Erythroblast (primary cell): ENCODE results near the gene ADARB2.
A peak's percentile ranks its signal among the peaks of the same experiment; 100 is the strongest.

Experiments
- DNase-seq, 2 experiments: peaks; one replicate each; lab custom pipeline; 2025; lab: John Stamatoyannopoulos, UW
- GATA1 ChIP-seq: IDR thresholded peaks from 2 replicates; pipeline ENCODE4 v1.6.1; 2011; ENCODE audit warnings: low read depth, mild to moderate bottlenecking, control low read depth, low read length, moderate library complexity
- POLR2A ChIP-seq: IDR thresholded peaks from 2 replicates; pipeline ENCODE4 v1.6.1; 2011; ENCODE audit warnings: mild to moderate bottlenecking, low read length

ADARB2 gene

DNA sequence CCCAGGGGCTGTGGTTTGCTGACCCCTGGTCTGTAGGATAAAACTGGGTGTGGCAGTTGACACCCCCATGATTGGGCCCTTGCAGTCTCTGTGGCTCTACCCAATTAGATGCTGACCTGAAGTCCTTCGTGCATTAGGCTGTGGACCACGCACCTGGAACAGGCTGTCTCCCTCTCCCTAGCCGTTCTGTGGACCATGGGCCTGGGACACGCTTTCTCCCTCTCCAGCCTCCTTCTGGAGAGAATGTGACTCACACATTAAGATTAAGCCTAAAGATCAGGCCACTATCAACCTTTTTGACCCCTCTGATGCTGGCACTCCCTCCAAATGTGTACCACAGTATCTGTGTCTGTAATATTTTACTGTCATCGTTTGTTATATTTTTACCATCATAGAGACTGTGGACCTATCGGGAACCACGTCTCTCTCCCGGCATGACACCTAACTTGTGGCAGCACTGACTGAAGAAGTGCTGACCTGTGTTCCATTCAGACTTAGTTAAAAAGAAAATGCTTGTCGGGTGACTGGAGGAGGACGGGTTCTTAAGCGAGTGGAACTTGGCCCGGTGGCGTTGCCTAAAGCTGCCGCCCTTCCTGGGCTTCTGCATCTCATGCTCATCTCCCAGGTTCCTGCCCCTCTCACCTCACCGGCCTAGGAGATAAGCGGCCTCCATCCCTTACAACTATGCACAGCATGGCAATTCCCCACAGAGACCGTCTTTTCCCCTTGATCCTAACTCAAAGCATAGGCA is 588.3 kb downstream of the ADARB2 start:
- DNase-seq, result no peak
- TF ChIP-seq POLR2A, result no peak
- TF ChIP-seq GATA1, result no peak

- TF ChIP-seq GATA1 (no peak), POLR2A (no peak)
- no peak for DNase-seq
Measured at GRCh38 chr10:1147810-1148209, 589.5 kb downstream of the ADARB2 start.

DNA sequence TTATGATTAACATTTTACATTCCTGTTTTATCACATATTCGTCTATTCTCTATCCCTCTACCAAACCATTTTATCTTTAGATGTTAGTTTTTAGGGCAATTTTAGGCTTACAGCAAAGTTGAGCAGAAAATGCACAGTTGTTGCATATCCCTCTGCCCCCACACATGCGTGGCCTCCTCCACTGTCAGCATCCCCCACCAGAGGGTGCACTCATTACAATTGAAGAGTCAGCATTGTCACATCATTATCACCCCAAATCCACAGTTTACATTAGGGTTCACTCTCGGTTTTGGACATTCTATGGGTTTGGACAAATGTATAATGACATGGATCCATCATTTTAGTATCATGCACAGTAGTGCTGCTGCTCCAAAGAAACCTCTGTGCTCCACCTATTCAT is 594.7 kb downstream of the ADARB2 start:
- TF ChIP-seq POLR2A (no peak), GATA1 (no peak)
- peak in 1 of 2 experiments; percentile 5 for DNase-seq

GRCh38 chr10:1141701-1142100 is 595.6 kb downstream of the ADARB2 start:
- no peak for DNase-seq
- TF ChIP-seq GATA1 (no peak), POLR2A (no peak)

DNA sequence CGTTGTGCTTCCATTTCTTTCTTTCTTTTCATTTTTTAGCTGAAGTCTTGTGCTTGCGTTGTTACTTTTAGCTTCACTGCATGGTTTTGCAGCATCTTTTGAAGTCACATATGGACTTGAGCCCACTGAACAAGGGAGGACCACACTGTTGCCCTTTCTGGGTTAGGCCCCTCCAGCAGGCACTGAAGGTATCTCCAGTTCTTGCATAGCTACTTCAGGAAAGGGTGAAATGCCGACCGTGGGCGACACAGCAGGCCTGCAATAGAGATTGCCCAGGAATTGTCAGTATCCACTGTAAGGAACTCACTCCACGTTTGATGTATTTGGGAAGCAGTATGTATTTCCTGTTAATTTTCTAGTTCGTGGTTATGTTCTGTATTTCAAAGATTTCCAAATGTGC is 596.1 kb downstream of the ADARB2 start:
- TF ChIP-seq GATA1, result no peak
- TF ChIP-seq POLR2A, result no peak
- DNase-seq, result no peak

GRCh38 chr10:1138529-1138928 is 598.8 kb downstream of the ADARB2 start:
- TF ChIP-seq POLR2A (no peak), GATA1 (no peak)
- DNase-seq, result no peak

GRCh38 chr10:1137499-1138163 is 599.7 kb downstream of the ADARB2 start:
- no peak for TF ChIP-seq GATA1
- TF ChIP-seq POLR2A, result no peak
- no peak for DNase-seq

DNA sequence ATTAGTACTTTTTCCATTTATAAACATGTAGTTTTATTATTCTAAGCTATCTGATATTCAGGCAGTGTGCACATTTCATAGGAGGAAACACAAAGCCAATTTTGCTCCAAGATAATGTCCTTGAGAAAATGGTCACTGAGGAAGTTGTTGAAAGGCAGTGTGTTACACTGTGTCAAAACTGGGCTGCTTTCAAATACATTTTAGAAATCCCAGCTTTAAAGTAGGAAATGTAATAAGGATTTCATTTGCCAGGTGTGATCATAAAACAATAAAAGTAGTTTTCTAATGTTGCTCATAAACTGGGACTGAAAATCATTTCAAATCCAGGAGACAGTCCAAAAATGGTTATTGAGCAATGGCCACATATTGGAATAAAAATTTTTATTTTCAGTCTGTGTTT is 601.1 kb downstream of the ADARB2 start:
- DNase-seq, result no peak
- TF ChIP-seq POLR2A, result no peak

GRCh38 chr10:1134156-1134555 is 603.2 kb downstream of the ADARB2 start:
- no peak for DNase-seq
- no peak for TF ChIP-seq GATA1
- no peak for TF ChIP-seq POLR2A

DNA sequence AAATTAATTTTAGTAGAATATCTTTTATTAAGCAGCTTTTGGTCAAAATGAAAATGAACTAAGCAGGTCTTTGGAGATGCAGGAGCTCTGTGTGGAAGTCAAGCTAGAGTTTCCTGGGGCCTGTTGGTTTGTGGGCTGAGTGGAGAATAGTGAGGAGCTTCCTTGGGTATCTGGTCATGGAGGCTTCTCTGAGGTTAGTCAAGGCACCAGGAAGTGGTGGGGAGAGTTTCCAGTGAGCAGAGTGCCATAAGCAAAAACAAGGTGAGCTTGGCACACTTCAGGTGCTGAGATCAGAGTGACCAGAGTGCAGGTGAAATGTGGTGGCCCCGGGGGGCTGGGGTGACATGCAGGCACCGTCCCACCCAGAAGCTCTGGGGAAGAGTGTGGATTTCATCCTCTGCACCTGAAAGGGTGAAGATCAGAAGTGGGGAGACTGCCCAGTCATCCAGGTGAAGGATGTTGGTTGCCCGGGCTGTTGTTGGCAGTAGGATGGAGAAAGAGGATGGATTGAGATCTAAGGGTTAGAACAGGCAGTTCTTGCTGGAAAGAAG is 603.8 kb downstream of the ADARB2 start:
- TF ChIP-seq POLR2A (no peak), GATA1 (no peak)
- DNase-seq, result no peak

DNA sequence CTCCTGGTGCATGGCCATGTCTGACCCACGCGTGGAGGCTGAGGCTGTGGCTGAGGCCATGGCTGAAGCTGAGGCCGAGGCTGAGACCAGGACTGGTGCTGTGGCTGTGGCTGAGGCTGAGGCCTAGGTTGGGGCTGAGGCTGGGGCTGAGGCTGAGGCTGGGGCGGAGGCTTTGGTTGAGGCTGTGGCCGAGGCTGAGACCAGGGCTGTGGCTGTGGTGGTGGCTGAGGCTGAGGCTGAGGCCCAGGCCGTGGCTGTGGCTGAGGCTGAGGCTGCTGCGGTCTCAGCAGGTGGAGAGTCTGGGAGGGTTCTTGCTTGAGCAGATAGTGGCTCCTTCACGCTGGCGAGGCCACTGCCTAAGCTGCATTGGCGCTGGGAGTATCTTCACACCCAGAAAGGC is 604.7 kb downstream of the ADARB2 start:
- DNase-seq, result no peak
- TF ChIP-seq GATA1 (no peak), POLR2A (no peak)

DNA sequence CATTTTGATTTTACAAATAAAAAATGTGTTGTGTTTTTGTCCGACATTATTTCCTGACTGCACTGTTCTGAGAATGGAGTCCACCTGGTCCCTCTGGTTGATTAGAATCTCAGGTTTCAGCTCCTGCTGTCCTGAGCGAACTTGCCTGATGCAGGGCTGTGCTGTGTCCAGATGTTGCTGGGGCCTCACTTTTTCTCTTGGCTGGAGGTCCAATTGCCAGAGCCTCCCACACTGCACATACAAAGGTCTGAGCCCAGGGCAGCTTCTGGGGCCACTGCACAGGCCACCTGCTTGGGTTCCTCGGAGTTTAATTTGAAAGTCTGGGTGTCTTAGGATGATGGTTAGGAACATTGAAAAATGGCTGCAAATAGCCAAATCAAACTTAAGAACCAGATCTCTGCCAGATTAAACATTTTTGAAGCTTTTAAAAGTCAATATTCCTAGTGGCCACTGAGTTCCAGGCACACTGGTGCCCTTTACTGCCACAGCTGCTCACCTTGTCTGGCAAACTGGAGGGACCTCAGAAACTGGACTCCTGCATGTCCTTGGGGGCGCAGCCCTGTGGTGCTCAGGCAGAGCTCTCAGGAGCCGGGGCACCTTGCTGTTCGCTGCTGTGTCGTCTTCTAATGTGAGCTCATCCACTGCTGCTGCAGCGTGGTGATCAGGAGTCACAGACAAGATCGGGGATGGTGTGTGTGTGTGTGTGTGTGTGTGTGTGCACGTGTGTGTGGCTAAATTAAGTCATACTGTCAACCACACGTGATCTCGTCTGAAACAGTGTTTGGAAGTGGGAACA is 606.1 kb downstream of the ADARB2 start:
- TF ChIP-seq GATA1, result no peak
- no peak for TF ChIP-seq POLR2A
- DNase-seq, result no peak

- no peak for DNase-seq
- TF ChIP-seq POLR2A (no peak), GATA1 (no peak)
Measured at GRCh38 chr10:1130226-1130625, 607.1 kb downstream of the ADARB2 start.

DNA sequence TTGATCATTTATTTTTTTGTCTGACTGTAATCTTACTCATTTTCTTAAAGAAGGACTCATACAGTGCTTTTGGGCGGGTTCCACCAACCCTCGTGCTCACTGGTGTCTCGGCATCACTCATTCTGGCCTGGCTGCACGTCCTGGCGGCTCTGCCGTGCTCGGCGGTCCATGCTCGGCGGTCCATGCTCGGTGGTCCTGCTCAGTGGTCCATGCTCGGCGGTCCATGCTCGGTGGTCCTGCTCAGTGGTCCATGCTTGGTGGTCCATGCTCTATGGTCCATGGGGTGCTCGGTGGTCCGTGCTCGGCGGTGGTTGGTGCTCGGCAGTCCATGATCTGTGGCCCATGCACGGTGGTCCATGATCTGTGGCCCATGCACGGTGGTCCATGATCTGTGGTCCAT is 608.7 kb downstream of the ADARB2 start:
- no peak for DNase-seq
- TF ChIP-seq GATA1, result no peak
- no peak for TF ChIP-seq POLR2A
